Neuronal stem cell (in vitro differentiated cells): ENCODE measurements around the gene OR10C1.
"Not testable (repeated sequence)": the region's sequence is repeated elsewhere in the genome, so short reads cannot be mapped to it uniquely, and the experiment has no call there.

Experiments
- DNase-seq: peaks from one replicate; pipeline ENCODE4 v3.0.0-alpha.2; 2013; ENCODE audit warnings: low spot score
- H2AFZ ChIP-seq: one replicate; pipeline ENCODE4 v1.6.1; 2013; ENCODE audit warnings: mild to moderate bottlenecking, low read length, inconsistent platforms
- H2AK5ac ChIP-seq: 2 replicates; pipeline ENCODE4 v1.6.1; 2013; ENCODE audit warnings: low read depth, mild to moderate bottlenecking, inconsistent platforms, low read length, moderate library complexity, mixed read lengths
- H2BK120ac ChIP-seq: 2 replicates; pipeline ENCODE4 v1.6.1; 2013; ENCODE audit warnings: low read depth, mild to moderate bottlenecking, inconsistent platforms, low read length, moderate library complexity, mixed read lengths
- H2BK12ac ChIP-seq: one replicate; pipeline ENCODE4 v1.6.1; 2013; ENCODE audit warnings: low read length, inconsistent platforms
- H2BK15ac ChIP-seq: 2 replicates; pipeline ENCODE4 v1.6.1; 2013; ENCODE audit warnings: mild to moderate bottlenecking, low read length, inconsistent platforms, mixed read lengths
- H2BK5ac ChIP-seq: one replicate; pipeline ENCODE4 v1.6.1; 2013; ENCODE audit warnings: inconsistent platforms, mild to moderate bottlenecking, low read length, moderate library complexity
- H3K14ac ChIP-seq: one replicate; pipeline ENCODE4 v1.6.1; 2013; ENCODE audit warnings: low read length, inconsistent platforms
- H3K18ac ChIP-seq: 2 replicates; pipeline ENCODE4 v1.6.1; 2013; ENCODE audit warnings: low read length, inconsistent platforms
- H3K23ac ChIP-seq: 2 replicates; pipeline ENCODE4 v1.6.1; 2013; ENCODE audit warnings: low read depth, mild to moderate bottlenecking, mixed read lengths, low read length, inconsistent platforms; ENCODE audit not compliant: poor library complexity
- H3K27ac ChIP-seq: replicated peaks from 3 replicates; pipeline ENCODE4 v1.5.1; 2013; ENCODE audit warnings: low read length, inconsistent platforms
- H3K27me3 ChIP-seq, 3 experiments: 2 replicates each; pipeline ENCODE4 v1.6.1; 2013; ENCODE audit warnings: low read length in 3 of 3, mild to moderate bottlenecking in 2 of 3, inconsistent platforms in 1 of 3, low read depth in 1 of 3, mixed read lengths in 1 of 3, moderate library complexity in 1 of 3; ENCODE audit not compliant: control insufficient read depth in 3 of 3, insufficient read depth in 3 of 3
- H3K36me3 ChIP-seq, 2 donors: replicated peaks in 1 of 2; 2 replicates each; pipeline ENCODE4 v1.6.1; 2013; ENCODE audit warnings: low read length in 2 of 2; ENCODE audit not compliant: control insufficient read depth in 2 of 2, insufficient read depth in 2 of 2
- H3K4ac ChIP-seq: 2 replicates; pipeline ENCODE4 v1.6.1; 2013; ENCODE audit warnings: inconsistent platforms, mild to moderate bottlenecking, low read length, moderate library complexity
- H3K4me1 ChIP-seq, 2 donors: 1 replicate in 1 of 2; 2 replicates in 1 of 2; pipeline ENCODE4 v1.6.1; 2013; ENCODE audit warnings: low read length in 2 of 2, low read depth in 1 of 2; ENCODE audit not compliant: control insufficient read depth in 2 of 2, insufficient read depth in 1 of 2
- H3K4me2 ChIP-seq: one replicate; pipeline ENCODE4 v1.6.1; 2013; ENCODE audit warnings: mild to moderate bottlenecking, low read length, inconsistent platforms; ENCODE audit not compliant: insufficient read depth, poor library complexity, severe bottlenecking
- H3K4me3 ChIP-seq, 2 donors: 2 replicates each; pipeline ENCODE4 v1.5.1; 2013; ENCODE audit warnings: low read length in 2 of 2, mild to moderate bottlenecking in 2 of 2, inconsistent platforms in 1 of 2, moderate library complexity in 1 of 2
- H3K79me1 ChIP-seq: one replicate; pipeline ENCODE4 v1.6.1; 2013; ENCODE audit warnings: low read depth, mild to moderate bottlenecking, inconsistent platforms, low read length, moderate library complexity
- H3K9ac ChIP-seq: one replicate; pipeline ENCODE4 v1.6.1; 2013; ENCODE audit warnings: mild to moderate bottlenecking, low read depth, low read length, inconsistent platforms; ENCODE audit not compliant: poor library complexity
- H3K9me3 ChIP-seq, 2 donors: replicated peaks in 1 of 2; 2 replicates each; pipeline versions ENCODE3 to v1.6.1; 2013; ENCODE audit warnings: low read length in 2 of 2, mild to moderate bottlenecking in 2 of 2, inconsistent platforms in 1 of 2, low read depth in 1 of 2, mixed read lengths in 1 of 2, moderate library complexity in 1 of 2; ENCODE audit not compliant: control insufficient read depth in 2 of 2, insufficient read depth in 1 of 2
- H4K8ac ChIP-seq: one replicate; pipeline ENCODE4 v1.6.1; 2013; ENCODE audit warnings: low read depth, mild to moderate bottlenecking, inconsistent platforms, low read length, moderate library complexity
- H4K91ac ChIP-seq: one replicate; pipeline ENCODE4 v1.6.1; 2013; ENCODE audit warnings: low read length, low read depth, mild to moderate bottlenecking, inconsistent platforms; ENCODE audit not compliant: poor library complexity
- WGBS, 2 donors: extraction: QIAGEN DNeasy Blood & Tissue Kit; methylation state at CpG; one replicate each; pipeline ENCODE4 v1.1.7; 2013; ENCODE audit warnings: missing lambda C conversion rate in 2 of 2, mixed read lengths in 1 of 2; ENCODE audit not compliant: insufficient read length in 2 of 2, insufficient replicate concordance in 1 of 2; ENCODE audit errors: extremely low coverage in 2 of 2; 5-methylcytosine and 5-hydroxymethylcytosine counted together

OR10C1 gene

GRCh38 chr6:29444031-29444430, 4.9 kb downstream of the OR10C1 start:
- not testable (repeated sequence) for H4K8ac ChIP-seq, H2BK5ac ChIP-seq, H2BK15ac ChIP-seq, H3K4ac ChIP-seq, H2AFZ ChIP-seq, H3K27ac ChIP-seq, H2BK12ac ChIP-seq, H3K23ac ChIP-seq, H3K27me3 ChIP-seq, DNase-seq, H3K9ac ChIP-seq, H3K79me1 ChIP-seq, H3K36me3 ChIP-seq, H3K18ac ChIP-seq, H2BK120ac ChIP-seq, H3K4me1 ChIP-seq, H3K14ac ChIP-seq, H3K9me3 ChIP-seq, H3K4me3 ChIP-seq, H3K4me2 ChIP-seq, H4K91ac ChIP-seq, H2AK5ac ChIP-seq
- WGBS, 2 donors: no CpG with 5 or more reads among the region's 1 CpG

- Histone ChIP-seq H2BK15ac (no peak overlapping the region), H2AK5ac (no peak overlapping the region), H3K9me3 (peaks cover 0 to 3% of the 10 kb centered on the region in 2 donors), H4K8ac (no peak overlapping the region), H3K18ac (no peak overlapping the region), H3K4me3 (no peak overlapping the region), H3K79me1 (no peaks in the 10 kb centered on the region), H3K23ac (no peak overlapping the region), H3K27me3 (no peaks in the 10 kb centered on the region), H3K9ac (no peak overlapping the region), H2AFZ (no peak overlapping the region), H2BK12ac (no peak overlapping the region), H2BK5ac (no peak overlapping the region), H3K14ac (no peak overlapping the region), H4K91ac (no peak overlapping the region), H2BK120ac (no peak overlapping the region), H3K4me2 (no peak overlapping the region), H3K27ac (peak overlapping the region; percentile 76), H3K4ac (no peak overlapping the region), H3K36me3 (no peaks in the 10 kb centered on the region), H3K4me1 (peaks cover 2 to 3% of the 10 kb centered on the region in 2 donors)
- peak; percentile 47 for DNase-seq
- WGBS, 2 donors: no CpG with 5 or more reads among the region's 1 CpG
These were observed 8.6 kb downstream of the OR10C1 start for GRCh38 chr6:29447670-29448069.

- H2BK5ac ChIP-seq: no peak overlapping the region
- peaks cover 2 to 3% of the 10 kb centered on the region in 2 donors for H3K4me1 ChIP-seq
- H2BK12ac ChIP-seq: no peak overlapping the region
- H3K4me2 ChIP-seq: no peak overlapping the region
- no peak for DNase-seq
- no peak overlapping the region for H3K18ac ChIP-seq
- no peaks in the 10 kb centered on the region for H3K79me1 ChIP-seq
- peaks cover 0 to 2% of the 10 kb centered on the region in 2 donors for H3K9me3 ChIP-seq
- no peak overlapping the region for H2BK15ac ChIP-seq
- H3K4me3 ChIP-seq: no peak overlapping the region
- no peak overlapping the region for H2BK120ac ChIP-seq
- no peak overlapping the region for H3K23ac ChIP-seq
- no peak overlapping the region for H3K27ac ChIP-seq
- H3K9ac ChIP-seq: no peak overlapping the region
- no peak overlapping the region for H2AFZ ChIP-seq
- no peaks in the 10 kb centered on the region for H3K27me3 ChIP-seq
- H3K14ac ChIP-seq: no peak overlapping the region
- no peak overlapping the region for H3K4ac ChIP-seq
- H2AK5ac ChIP-seq: no peak overlapping the region
- no peaks in the 10 kb centered on the region for H3K36me3 ChIP-seq
- no peak overlapping the region for H4K91ac ChIP-seq
- no peak overlapping the region for H4K8ac ChIP-seq
- WGBS, 2 donors: no CpG with 5 or more reads among the region's 3 CpGs
These were observed 12.5 kb downstream of the OR10C1 start for GRCh38 chr6:29451471-29452193.

GRCh38 chr6:29456971-29457370, 17.9 kb downstream of the OR10C1 start, which contains the start of the genes OR11A1 and OR2H1:
OR11A1 (minus strand) TSS chr6:29457071; CDS start chr6:29427641, 29,430 bp downstream.
OR2H1 (plus strand) TSS chr6:29457155; CDS start chr6:29461770, 4,615 bp downstream.
- no peak within 1 kb of the TSS for H2BK12ac ChIP-seq
- H3K14ac ChIP-seq: no peak within 1 kb of the TSS
- H3K4me3 ChIP-seq: no peak within 1 kb of the TSS
- H3K4me1 ChIP-seq: no peaks in the 10 kb centered on the region
- no peak within 1 kb of the TSS for H2AK5ac ChIP-seq
- WGBS, 2 donors: no CpG with 5 or more reads among the region's 2 CpGs
- H3K18ac ChIP-seq: no peak within 1 kb of the TSS
- H2BK15ac ChIP-seq: no peak within 1 kb of the TSS
- H2BK120ac ChIP-seq: no peak within 1 kb of the TSS
- H3K79me1 ChIP-seq: no peaks in the 10 kb centered on the region
- peaks cover 0 to 3% (median 0%) of the 10 kb centered on the region in 3 experiments for H3K27me3 ChIP-seq
- H2AFZ ChIP-seq: no peak within 1 kb of the TSS
- DNase-seq: no peak
- H3K4ac ChIP-seq: no peak within 1 kb of the TSS
- H3K36me3 ChIP-seq: no peaks in the 10 kb centered on the region
- no peak within 1 kb of the TSS for H2BK5ac ChIP-seq
- H3K4me2 ChIP-seq: no peak within 1 kb of the TSS
- no peak within 1 kb of the TSS for H3K27ac ChIP-seq
- no peaks in the 10 kb centered on the region for H3K9me3 ChIP-seq
- H4K8ac ChIP-seq: no peak within 1 kb of the TSS
- no peak within 1 kb of the TSS for H3K23ac ChIP-seq
- no peak within 1 kb of the TSS for H4K91ac ChIP-seq
- no peak within 1 kb of the TSS for H3K9ac ChIP-seq
